Cardiac fibroblast (primary cell): ENCODE measurements around the gene ELF3.

Source experiments
- DNase-seq, 2 donors: peaks; one replicate each; pipeline versions ENCODE4 v3.0.0 to v3.0.0-alpha.2; 2010; ENCODE audit warnings: low read depth in 2 of 2
- H3K4me3 ChIP-seq, 2 donors: replicated peaks in 1 of 2; 1 replicate in 1 of 2; 2 replicates in 1 of 2; pipeline ENCODE4 v1.5.1; 2011; ENCODE audit warnings: low read depth in 2 of 2, low read length in 2 of 2, mild to moderate bottlenecking in 2 of 2, moderate library complexity in 1 of 2
- CTCF ChIP-seq: IDR thresholded peaks from one replicate; pipeline ENCODE4 v1.5.1; 2011; ENCODE audit warnings: low read depth, mild to moderate bottlenecking, low read length, inconsistent platforms

Gene ELF3

GRCh38 chr1:201989354-201990128 lies 20.8 kb upstream of the ELF3 start:
- no peak for TF ChIP-seq CTCF
- H3K4me3 ChIP-seq: no peak overlapping the region
- no peak for DNase-seq

- H3K4me3 ChIP-seq: no peak overlapping the region
- no peak for TF ChIP-seq CTCF
- peak in 1 of 2 donors; percentile 43 for DNase-seq
Measured at GRCh38 chr1:201990427-201990826, 20.0 kb upstream of the ELF3 start.

- peak; percentile 60 to 64 for DNase-seq
- H3K4me3 ChIP-seq: no peak overlapping the region
- peak; percentile 79 for TF ChIP-seq CTCF
Measured at GRCh38 chr1:201999625-202000238, 10.7 kb upstream of the ELF3 start.

GRCh38 chr1:202002507-202002906 lies 7.9 kb upstream of the ELF3 start:
- DNase-seq: no peak
- H3K4me3 ChIP-seq: no peak overlapping the region
- no peak for TF ChIP-seq CTCF

GRCh38 chr1:202004711-202005110 lies 5.7 kb upstream of the ELF3 start:
- H3K4me3 ChIP-seq: no peak overlapping the region
- TF ChIP-seq CTCF: no peak
- no peak for DNase-seq

GRCh38 chr1:202005958-202006357 lies 4.4 kb upstream of the ELF3 start:
- TF ChIP-seq CTCF: peak; percentile 36
- no peak overlapping the region for H3K4me3 ChIP-seq

More at GRCh38 chr1:202005958-202006357, 4.4 kb upstream of the ELF3 start:
- peak; percentile 35 to 51 for DNase-seq
